Sigmoid colon (tissue), 7 donors: ENCODE data around the gene SMAD1. TPM values are rescaled to one million over a fixed set of nuclear protein-coding genes. Genes with fewer than 3 reads are reported as not detected.

Experiments
- DNase-seq: peaks from one replicate; pipeline ENCODE4 v3.0.0-alpha.2; 2019
- H3K27ac ChIP-seq, 4 donors: fragments of 200-600 bp; sonication (generic); one replicate each; pipeline ENCODE4 v1.5.1; 2016 to 2019; ENCODE audit warnings: mild to moderate bottlenecking in 1 of 4
- H3K27me3 ChIP-seq, 3 donors: fragments of 200-600 bp; sonication (generic); one replicate each; pipeline ENCODE4 v1.5.1; 2019; ENCODE audit warnings: mild to moderate bottlenecking in 1 of 3
- H3K36me3 ChIP-seq, 4 donors: fragments of 200-600 bp; sonication (generic); one replicate each; pipeline ENCODE4 v1.5.1; 2016 to 2019
- H3K4me1 ChIP-seq, 4 donors: fragments of 200-600 bp; sonication (generic); one replicate each; pipeline ENCODE4 v1.5.1; 2017 to 2019
- H3K4me3 ChIP-seq, 4 donors: fragments of 200-600 bp; sonication (generic); one replicate each; pipeline ENCODE4 v1.5.1; 2017 to 2019; ENCODE audit warnings: mild to moderate bottlenecking in 2 of 4, moderate library complexity in 1 of 4
- H3K9me3 ChIP-seq, 4 donors: fragments of 200-600 bp in 3 of 4; sonication (generic) in 3 of 4; one replicate each; pipeline versions ENCODE4 v1.5.1 to v1.6.1; 2013 to 2019
- CTCF ChIP-seq, 4 experiments: fragments of 450-650 bp in 3 of 4; fragments of 200-600 bp in 1 of 4; IDR thresholded peaks; one replicate each; pipeline ENCODE4 v1.5.1; 2016 to 2019; ENCODE audit warnings: antibody characterized with exemption in 4 of 4, mild to moderate bottlenecking in 3 of 4, moderate library complexity in 2 of 4
- EP300 ChIP-seq, 4 donors: sonication (generic); formaldehyde crosslinking; IDR thresholded peaks; one replicate each; pipeline ENCODE4 v1.6.1; 2017; ENCODE audit warnings: antibody characterized with exemption in 4 of 4
- POLR2A ChIP-seq, 2 donors: fragments of 450-650 bp; IDR thresholded peaks; one replicate each; pipeline ENCODE4 v1.6.1; 2016; ENCODE audit warnings: antibody characterized with exemption in 2 of 2, mild to moderate bottlenecking in 2 of 2, moderate library complexity in 2 of 2
- POLR2AphosphoS5 ChIP-seq, 4 donors: sonication (generic); formaldehyde crosslinking; IDR thresholded peaks; one replicate each; pipeline ENCODE4 v1.6.1; 2017; ENCODE audit warnings: antibody characterized with exemption in 4 of 4
- WGBS, 2 donors: extraction: QIAGEN DNeasy Blood & Tissue Kit; methylation state at CpG; one replicate each; pipeline ENCODE4 v1.1.7; 2013; 5-methylcytosine and 5-hydroxymethylcytosine counted together
- intact Hi-C: fragments of 100-400 bp; cut with DNase I; formaldehyde crosslinking; loops from one replicate; pipeline ENCODE4 v1.15.1; 2023
- polyA plus RNA-seq, 3 donors: library from polyadenylated mRNA; stranded (reverse); fragments of 200-250 nt; gene quantifications; one replicate each; pipeline ENCODE4 v1.2.3, GENCODE V29; 2013
- total RNA-seq, 4 donors: library from RNA; depleted of rRNA; stranded (reverse); fragments of >200 nt; gene quantifications; one replicate each; pipeline ENCODE4 v1.1.0, GENCODE V29; 2016
- donor health status: healthy with polysubstance abuse.
- donor health status: Bipolar disorder and iron deficiency.
- donor health status: healthy.

The SMAD1 gene
- total and polyA plus RNA-seq, 7 donors = 13.8 to 45.7 (median 25.8) TPM

- TF ChIP-seq EP300 (IDR thresholded peaks at IDR 0.05) = no peak
- no peak for TF ChIP-seq POLR2AphosphoS5 (IDR thresholded peaks at IDR 0.05)
- no peak for TF ChIP-seq POLR2A (IDR thresholded peaks at IDR 0.05)
- no peak for TF ChIP-seq CTCF (IDR thresholded peaks at IDR 0.05)
Observed at GRCh38 chr4:145538596-145538995, 56.9 kb downstream of the SMAD1 start.

GRCh38 chr4:145539671-145540070 lies 58.0 kb downstream of the SMAD1 start:
- no peak for TF ChIP-seq POLR2A (IDR thresholded peaks at IDR 0.05)

More at GRCh38 chr4:145538596-145538995, 56.9 kb downstream of the SMAD1 start:
- H3K27me3 ChIP-seq = no peaks in the 10 kb centered on the region
- H3K4me1 ChIP-seq = peaks cover 0 to 19% (median 0%) of the 10 kb centered on the region in 4 donors
- no peaks in the 10 kb centered on the region for H3K9me3 ChIP-seq
- no peak for DNase-seq
- H3K4me3 ChIP-seq = no peak overlapping the region
- H3K36me3 ChIP-seq = peaks cover 0 to 17% (median 0%) of the 10 kb centered on the region in 4 donors
- no peak overlapping the region for H3K27ac ChIP-seq
- WGBS, 2 donors = 82 to 83% methylated on average over 1 of the region's 1 CpG
- intact Hi-C loops = no loop called here

GRCh38 chr4:145540235-145540634 lies 58.6 kb downstream of the SMAD1 start:
- H3K27ac ChIP-seq = no peak overlapping the region
- peaks cover 0 to 21% (median 3%) of the 10 kb centered on the region in 4 donors for H3K4me1 ChIP-seq
- H3K4me3 ChIP-seq = no peak overlapping the region
- no peak for TF ChIP-seq EP300 (IDR thresholded peaks at IDR 0.05)
- TF ChIP-seq POLR2AphosphoS5 (IDR thresholded peaks at IDR 0.05) = no peak
- no peak for TF ChIP-seq POLR2A (IDR thresholded peaks at IDR 0.05)
- no peak for TF ChIP-seq CTCF (IDR thresholded peaks at IDR 0.05)
- WGBS, 2 donors = 74 to 75% methylated on average over 3 of the region's 3 CpGs
- peaks cover 0 to 19% (median 0%) of the 10 kb centered on the region in 4 donors for H3K36me3 ChIP-seq
- H3K27me3 ChIP-seq = no peaks in the 10 kb centered on the region
- no peak for DNase-seq
- H3K9me3 ChIP-seq = no peaks in the 10 kb centered on the region
- intact Hi-C loops = loop anchor here (5.0 kb wide), 1 partner anchor 58 kb away; the partner anchor contains the start of gene SMAD1

More at GRCh38 chr4:145539671-145540070, 58.0 kb downstream of the SMAD1 start:
- Histone ChIP-seq H3K9me3 (no peaks in the 10 kb centered on the region), H3K4me3 (no peak overlapping the region), H3K36me3 (peaks cover 0 to 19% (median 0%) of the 10 kb centered on the region in 4 donors), H3K27me3 (no peaks in the 10 kb centered on the region), H3K27ac (no peak overlapping the region), H3K4me1 (peaks cover 0 to 19% (median 0%) of the 10 kb centered on the region in 4 donors)
- no peak for DNase-seq
- 78% methylated on average over 4 of the region's 4 CpGs for WGBS, 2 donors
- intact Hi-C loops = loop anchor here (5.0 kb wide), 1 partner anchor 57 kb away; the partner anchor contains the start of gene SMAD1

- H3K27ac ChIP-seq = no peak overlapping the region
- no peaks in the 10 kb centered on the region for H3K27me3 ChIP-seq
- TF ChIP-seq POLR2A (IDR thresholded peaks at IDR 0.05) = no peak
- no peak for TF ChIP-seq POLR2AphosphoS5 (IDR thresholded peaks at IDR 0.05)
- no peak for TF ChIP-seq EP300 (IDR thresholded peaks at IDR 0.05)
- TF ChIP-seq CTCF (IDR thresholded peaks at IDR 0.05) = no peak
- intact Hi-C loops = loop anchor here (5.0 kb wide), 1 partner anchor 59 kb away; the partner anchor contains the start of gene SMAD1
- H3K4me3 ChIP-seq = no peak overlapping the region
- WGBS, 2 donors = 81 to 91% methylated on average over 4 of the region's 4 CpGs
- peaks cover 0 to 32% (median 12%) of the 10 kb centered on the region in 4 donors for H3K4me1 ChIP-seq
- peaks cover 0 to 19% (median 0%) of the 10 kb centered on the region in 4 donors for H3K36me3 ChIP-seq
- no peak for DNase-seq
- H3K9me3 ChIP-seq = no peaks in the 10 kb centered on the region
Observed at GRCh38 chr4:145541346-145541745, 59.7 kb downstream of the SMAD1 start.

GRCh38 chr4:145545031-145545430 lies 63.4 kb downstream of the SMAD1 start:
- Histone ChIP-seq H3K27me3 (no peaks in the 10 kb centered on the region), H3K36me3 (peaks cover 0 to 27% (median 2%) of the 10 kb centered on the region in 4 donors), H3K27ac (peak overlapping the region in 1 of 4 donors; percentile 21), H3K4me1 (peaks cover 0 to 25% (median 13%) of the 10 kb centered on the region in 4 donors), H3K4me3 (no peak overlapping the region), H3K9me3 (no peaks in the 10 kb centered on the region)
- DNase-seq = no peak
- intact Hi-C loops = no loop called here
- WGBS, 2 donors = 23 to 51% methylated on average over 1 of the region's 1 CpG
- no peak for TF ChIP-seq EP300 (IDR thresholded peaks at IDR 0.05)
- TF ChIP-seq CTCF (IDR thresholded peaks at IDR 0.05) = no peak
- TF ChIP-seq POLR2AphosphoS5 (IDR thresholded peaks at IDR 0.05) = no peak
- TF ChIP-seq POLR2A (IDR thresholded peaks at IDR 0.05) = no peak
